H9 (cell line): Measurements from ENCODE around the gene GNL1. TPM values are rescaled to one million over a fixed set of nuclear protein-coding genes. Genes with fewer than 3 reads are reported as not detected.

ENCODE experiments used
- DNase-seq: peaks from one replicate; pipeline ENCODE4 v3.0.0-alpha.2; 2017
- H2AFZ ChIP-seq: one replicate; pipeline ENCODE4 v1.6.1; 2013; ENCODE audit warnings: mild to moderate bottlenecking, low read length, control low read depth, moderate library complexity
- H2AK5ac ChIP-seq: 2 replicates; pipeline ENCODE4 v1.6.1; 2013; ENCODE audit warnings: low read length, control low read depth, mixed read lengths; ENCODE audit not compliant: insufficient read length
- H2BK120ac ChIP-seq: one replicate; pipeline ENCODE4 v1.6.1; 2013; ENCODE audit warnings: low read depth, mild to moderate bottlenecking, low read length, control low read depth, inconsistent platforms; ENCODE audit not compliant: poor library complexity, severe bottlenecking
- H2BK12ac ChIP-seq: 2 replicates; pipeline ENCODE4 v1.6.1; 2013; ENCODE audit warnings: low read length, control low read depth, mixed read lengths, low read depth; ENCODE audit not compliant: insufficient read length
- H2BK15ac ChIP-seq: 2 replicates; pipeline ENCODE4 v1.6.1; 2013; ENCODE audit warnings: low read depth, low read length, control low read depth
- H2BK20ac ChIP-seq: one replicate; pipeline ENCODE4 v1.6.1; 2013; ENCODE audit warnings: low read depth, mild to moderate bottlenecking, low read length, control low read depth, inconsistent platforms; ENCODE audit not compliant: poor library complexity, severe bottlenecking
- H2BK5ac ChIP-seq: 2 replicates; pipeline ENCODE4 v1.6.1; 2013; ENCODE audit warnings: low read length, control low read depth, mixed read lengths; ENCODE audit not compliant: insufficient read length
- H3K14ac ChIP-seq: 2 replicates; pipeline ENCODE4 v1.6.1; 2013; ENCODE audit warnings: low read length, control low read depth; ENCODE audit not compliant: insufficient read depth
- H3K18ac ChIP-seq: 2 replicates; pipeline ENCODE4 v1.6.1; 2013; ENCODE audit warnings: low read depth, mild to moderate bottlenecking, mixed read lengths, low read length, control low read depth; ENCODE audit not compliant: insufficient read length
- H3K23ac ChIP-seq: 2 replicates; pipeline ENCODE4 v1.6.1; 2013; ENCODE audit warnings: low read length, control low read depth, mixed read lengths, low read depth; ENCODE audit not compliant: insufficient read length
- H3K23me2 ChIP-seq: 2 replicates; pipeline ENCODE4 v1.6.1; 2013; ENCODE audit warnings: low read depth, mild to moderate bottlenecking, mixed read lengths, low read length, control low read depth; ENCODE audit not compliant: insufficient read length, poor library complexity, severe bottlenecking
- H3K27ac ChIP-seq: 2 replicates; pipeline ENCODE4 v1.5.1; 2013; ENCODE audit warnings: low read length, control low read depth, mixed read lengths, low read depth; ENCODE audit not compliant: insufficient read length
- H3K27me3 ChIP-seq: 2 replicates; pipeline ENCODE4 v1.6.1; 2013; ENCODE audit warnings: low read length, control low read depth, inconsistent platforms; ENCODE audit not compliant: insufficient read depth
- H3K4ac ChIP-seq: 2 replicates; pipeline ENCODE4 v1.6.1; 2013; ENCODE audit warnings: low read depth, mild to moderate bottlenecking, control low read depth, inconsistent platforms, low read length, moderate library complexity
- H3K4me1 ChIP-seq: 2 replicates; pipeline ENCODE4 v1.6.1; 2013; ENCODE audit warnings: low read length, control low read depth, inconsistent platforms; ENCODE audit not compliant: insufficient read depth
- H3K4me2 ChIP-seq: 2 replicates; pipeline ENCODE4 v1.6.1; 2013; ENCODE audit warnings: low read length, control low read depth, mixed read lengths; ENCODE audit not compliant: insufficient read length, insufficient read depth
- H3K56ac ChIP-seq: 2 replicates; pipeline ENCODE4 v1.6.1; 2013; ENCODE audit warnings: low read depth, mild to moderate bottlenecking, mixed read lengths, low read length, control low read depth; ENCODE audit not compliant: insufficient read length
- H3K79me1 ChIP-seq: 2 replicates; pipeline ENCODE4 v1.6.1; 2013; ENCODE audit warnings: low read depth, mild to moderate bottlenecking, moderate library complexity, low read length, control low read depth, inconsistent platforms; ENCODE audit not compliant: insufficient read depth, poor library complexity, severe bottlenecking
- H3K79me2 ChIP-seq: 2 replicates; pipeline ENCODE4 v1.6.1; 2013; ENCODE audit warnings: low read length, control low read depth, inconsistent platforms; ENCODE audit not compliant: insufficient read depth
- H3K9ac ChIP-seq: 2 replicates; pipeline ENCODE4 v1.6.1; 2013; ENCODE audit warnings: low read length, control low read depth, mixed read lengths; ENCODE audit not compliant: insufficient read length; ENCODE audit errors: extremely low read depth
- H3K9me3 ChIP-seq: one replicate; pipeline ENCODE4 v1.6.1; 2013; ENCODE audit warnings: low read depth, low read length, inconsistent platforms; ENCODE audit not compliant: control insufficient read depth
- H3T11ph ChIP-seq: one replicate; pipeline ENCODE4 v1.6.1; 2013; ENCODE audit warnings: mild to moderate bottlenecking, low read length, control low read depth, inconsistent platforms
- H4K20me1 ChIP-seq: one replicate; pipeline ENCODE4 v1.6.1; 2013; ENCODE audit not compliant: control insufficient read depth, insufficient read length, insufficient read depth
- H4K5ac ChIP-seq: 2 replicates; pipeline ENCODE4 v1.6.1; 2013; ENCODE audit warnings: low read depth, mild to moderate bottlenecking, mixed read lengths, low read length, control low read depth; ENCODE audit not compliant: insufficient read length
- H4K8ac ChIP-seq: replicated peaks from 2 replicates; pipeline ENCODE4 v1.6.1; 2013; ENCODE audit warnings: low read length, control low read depth, mixed read lengths, low read depth; ENCODE audit not compliant: insufficient read length
- H4K91ac ChIP-seq: 2 replicates; pipeline ENCODE4 v1.6.1; 2013; ENCODE audit warnings: low read depth, mild to moderate bottlenecking, moderate library complexity, mixed read lengths, low read length, control low read depth; ENCODE audit not compliant: insufficient read length
- H3K27ac Mint-ChIP-seq, 3 experiments: 2 replicates in 2 of 3; 3 replicates in 1 of 3; pipeline ENCODE4 v1.8.0; 2020 to 2021; ENCODE audit warnings: mixed read lengths in 3 of 3, mild to moderate bottlenecking in 1 of 3, moderate library complexity in 1 of 3
- H3K27me3 Mint-ChIP-seq: 2 replicates; pipeline ENCODE4 v1.8.0; 2021; ENCODE audit warnings: low read depth, mild to moderate bottlenecking, moderate library complexity, mixed read lengths
- H3K36me3 Mint-ChIP-seq, 3 experiments: 2 replicates in 2 of 3; 3 replicates in 1 of 3; pipeline ENCODE4 v1.8.0; 2020 to 2021; ENCODE audit warnings: low read depth in 3 of 3, mixed read lengths in 3 of 3; ENCODE audit not compliant: insufficient read depth in 1 of 3
- H3K4me1 Mint-ChIP-seq, 2 experiments: 2 replicates each; pipeline ENCODE4 v1.8.0; 2020; ENCODE audit warnings: mixed read lengths in 2 of 2
- H3K4me3 Mint-ChIP-seq, 2 experiments: 2 replicates in 1 of 2; 3 replicates in 1 of 2; pipeline ENCODE4 v1.8.0; 2020 to 2021; ENCODE audit warnings: mild to moderate bottlenecking in 2 of 2, mixed read lengths in 2 of 2, moderate library complexity in 1 of 2
- H3K9me3 Mint-ChIP-seq, 2 experiments: 2 replicates in 1 of 2; 3 replicates in 1 of 2; pipeline ENCODE4 v1.8.0; 2020; ENCODE audit warnings: mild to moderate bottlenecking in 2 of 2, mixed read lengths in 2 of 2, moderate library complexity in 1 of 2
- CTCF ChIP-seq: fragments of 200-600 bp; sonication (generic); conservative IDR thresholded peaks from 3 replicates; pipeline ENCODE4 v1.8.0; 2021; ENCODE audit warnings: antibody characterized with exemption, mild to moderate bottlenecking
- WGBS: extraction: QIAGEN DNeasy Blood & Tissue Kit; methylation state at CpG from one replicate; pipeline ENCODE4 v1.1.7; 2013; ENCODE audit warnings: missing lambda C conversion rate, low lambda C conversion rate, mixed read lengths; ENCODE audit not compliant: insufficient read length; ENCODE audit errors: extremely low coverage; 5-methylcytosine and 5-hydroxymethylcytosine counted together
- total RNA-seq: library from RNA; stranded (reverse); gene quantifications from 2 replicates; pipeline ENCODE4 v1.2.1, GENCODE V29; 2021

GNL1 gene
- total RNA-seq, 1 experiment from 2014 or later: 83.5 TPM

GRCh38 chr6:30548375-30548774, 7.9 kb downstream of the GNL1 start:
- Histone ChIP-seq H3K79me2 (no peaks in the 10 kb centered on the region), H2BK12ac (no peak overlapping the region), H3T11ph (no peak overlapping the region), H2BK5ac (no peak overlapping the region), H3K4me2 (no peak overlapping the region), H4K91ac (no peak overlapping the region), H3K27me3 (no peaks in the 10 kb centered on the region), H3K4ac (no peak overlapping the region), H2BK15ac (no peak overlapping the region), H3K9ac (no peak overlapping the region), H3K79me1 (no peaks in the 10 kb centered on the region), H2AFZ (no peak overlapping the region), H2BK120ac (no peak overlapping the region), H2AK5ac (no peak overlapping the region), H4K5ac (no peak overlapping the region), H3K56ac (no peak overlapping the region), H4K20me1 (no peaks in the 10 kb centered on the region), H3K23me2 (no peaks in the 10 kb centered on the region), H3K23ac (no peak overlapping the region), H3K9me3 (no peaks in the 10 kb centered on the region), H3K4me1 (no peaks in the 10 kb centered on the region), H3K18ac (no peak overlapping the region), H4K8ac (no peak overlapping the region), H2BK20ac (no peak overlapping the region), H3K14ac (no peak overlapping the region), H3K27ac (no peak overlapping the region)
- no peaks in the 10 kb centered on the region for H3K9me3 Mint-ChIP-seq
- no peak for DNase-seq
- H3K4me1 Mint-ChIP-seq: no peaks in the 10 kb centered on the region
- TF ChIP-seq CTCF: no peak
- no CpG with 5 or more reads among the region's 2 CpGs for WGBS
- H3K27me3 Mint-ChIP-seq: no peaks in the 10 kb centered on the region
- H3K36me3 Mint-ChIP-seq: peaks cover 19 to 73% (median 58%) of the 10 kb centered on the region in 3 experiments; a peak in 6 of 7 replicates
- H3K4me3 Mint-ChIP-seq: peak overlapping the region in 1 of 2 experiments; percentile 3; a peak in 1 of 5 replicates
- H3K27ac Mint-ChIP-seq: no peak overlapping the region
